ENCODE data around the gene RAB2B.
"Not testable (repeated sequence)": the region's sequence is repeated elsewhere in the genome, so short reads cannot be mapped to it uniquely, and the experiment has no call there.

RAB2B gene

GRCh38 chr14:21486640-21487087 lies 9.9 kb upstream of the RAB2B start:
- no peak for DNase-seq

GRCh38 chr14:21476523-21476924 lies 235 bp downstream of the RAB2B start:
- DNase-seq = peak; percentile 87

DNA sequence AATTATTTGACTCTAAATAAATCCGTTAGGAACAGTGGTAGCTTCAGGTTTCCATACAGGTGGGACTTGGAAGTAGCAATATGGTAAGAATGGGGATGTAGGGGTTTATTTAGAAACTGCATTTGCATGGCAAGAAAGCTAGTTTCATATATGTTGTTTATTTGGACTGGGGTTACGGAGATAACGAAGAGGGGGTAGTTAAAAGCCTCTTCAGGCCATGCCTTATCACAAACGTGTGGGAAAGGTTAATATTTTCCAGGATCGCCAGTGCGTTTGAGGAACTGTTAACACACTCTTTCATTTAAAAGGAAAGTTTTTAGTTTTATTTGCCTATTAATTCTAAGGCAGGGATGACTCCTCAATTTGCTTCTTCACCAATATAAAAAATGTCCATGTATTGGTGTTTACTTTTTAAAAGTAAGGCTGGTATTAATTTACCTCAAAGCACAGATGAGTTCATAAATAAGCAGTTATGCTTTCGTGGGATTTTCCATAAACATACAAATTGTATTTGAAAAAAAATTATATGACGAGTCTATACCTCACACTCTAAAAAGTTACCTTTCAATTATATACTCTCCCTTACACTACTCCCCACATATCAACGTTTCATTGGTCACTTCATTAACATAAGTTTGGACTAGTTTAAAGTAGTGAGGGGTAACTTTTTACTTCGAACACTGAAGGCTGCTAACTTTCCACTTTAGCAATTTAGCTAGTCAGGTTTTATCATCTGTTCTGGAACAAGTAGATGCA lies 814 bp downstream of the RAB2B start:
- no peak for DNase-seq

DNA sequence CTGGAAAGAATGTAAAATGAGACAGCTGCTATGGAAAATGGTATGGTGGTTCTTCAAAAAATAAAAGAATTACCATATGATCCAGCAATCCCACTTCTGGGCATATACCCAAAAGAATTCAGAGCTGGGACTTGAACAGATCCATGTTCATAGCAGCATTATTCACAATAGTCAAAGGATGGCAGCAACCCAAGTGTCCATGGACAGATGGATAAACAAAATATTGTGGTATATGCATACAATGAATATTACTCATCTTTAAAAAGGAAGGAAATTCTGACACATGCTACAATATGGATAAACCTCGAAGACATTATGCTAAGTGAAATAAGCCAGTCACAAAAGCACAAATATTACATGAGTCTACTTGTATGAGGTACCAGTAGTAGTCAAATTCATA lies 9.1 kb downstream of the RAB2B start:
- no peak for DNase-seq

DNA sequence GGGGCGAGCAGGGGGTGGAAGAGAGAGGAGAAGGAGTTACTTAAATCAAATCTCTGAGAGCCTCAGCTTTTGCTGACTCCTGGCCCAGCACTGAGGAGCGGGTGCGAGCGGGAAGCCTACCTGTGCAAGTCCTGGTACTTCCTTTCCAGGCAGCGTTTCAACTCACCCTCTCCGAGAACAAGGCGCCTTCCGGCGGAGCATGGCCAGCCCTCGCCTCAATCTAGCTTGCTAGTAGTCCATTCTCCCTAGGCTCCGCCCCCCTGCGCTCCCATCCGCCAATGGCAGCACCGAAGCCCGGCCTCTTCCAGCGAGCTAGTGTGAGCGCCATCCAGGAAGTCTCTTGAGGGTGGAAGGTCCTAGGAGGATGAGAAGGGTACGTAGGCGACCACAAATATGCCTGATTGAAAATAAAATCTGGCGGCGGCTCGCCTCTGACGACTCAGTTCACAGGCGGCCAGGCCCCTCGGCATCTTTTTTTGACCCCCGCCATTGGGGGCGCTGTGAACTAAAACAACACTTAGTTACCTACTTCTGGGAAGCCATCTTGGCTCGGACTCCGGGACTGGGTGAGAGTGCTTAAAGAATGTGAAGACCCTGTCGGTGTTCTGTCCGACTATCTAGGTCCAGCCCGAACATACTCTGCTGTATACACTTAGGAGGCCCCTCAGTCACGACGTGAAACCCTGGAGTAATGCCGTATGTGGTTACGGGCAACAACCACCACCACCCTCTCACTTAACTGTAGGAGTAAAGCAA lies 20.7 kb downstream of the RAB2B start, which contains the start of gene CHD8:
Gene CHD8 (minus strand): TSS at position 212 of the 756 bp plus-strand sequence. CDS start 24,480 bp downstream, outside the sequence.
- DNase-seq = peak; percentile 99

DNA sequence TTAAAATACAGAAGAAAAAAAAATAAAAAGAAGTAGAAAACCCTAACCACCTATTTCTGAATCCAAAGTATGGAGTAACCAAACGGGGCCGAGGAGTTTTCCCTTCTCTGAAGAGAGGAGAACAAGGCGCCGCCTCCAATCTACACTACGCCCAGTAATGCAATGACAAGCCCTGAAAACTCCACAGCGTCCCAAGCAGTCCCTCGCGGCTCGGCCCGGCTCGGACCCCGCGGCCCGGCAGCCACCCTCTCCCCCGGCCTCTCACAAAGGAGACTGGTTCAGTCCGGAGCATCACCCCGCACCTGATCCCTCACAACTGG lies 21.2 kb downstream of the RAB2B start:
- no peak for DNase-seq

- no peak for DNase-seq
Observed at GRCh38 chr14:21454843-21455544, 21.8 kb downstream of the RAB2B start.

DNA sequence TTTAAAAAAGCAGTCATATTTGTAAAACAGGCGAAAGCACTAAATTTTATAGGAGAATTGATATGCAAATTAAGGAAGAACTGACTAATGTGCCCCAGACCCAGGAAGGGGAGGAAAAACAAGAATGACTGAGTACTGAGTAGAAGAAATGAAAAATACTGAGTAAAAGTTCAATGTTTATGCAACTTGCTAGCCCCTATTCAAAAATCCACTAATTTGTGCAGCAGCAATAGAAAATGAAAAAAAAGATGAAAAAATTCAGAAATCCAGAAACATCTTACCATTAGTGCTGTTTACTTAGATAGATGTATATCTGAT lies 26.9 kb downstream of the RAB2B start:
- DNase-seq = no peak

GRCh38 chr14:21442657-21443056 lies 34.1 kb downstream of the RAB2B start:
- not testable (repeated sequence) for DNase-seq

- no peak for DNase-seq
Observed at GRCh38 chr14:21440859-21441258, 35.9 kb downstream of the RAB2B start.

DNA sequence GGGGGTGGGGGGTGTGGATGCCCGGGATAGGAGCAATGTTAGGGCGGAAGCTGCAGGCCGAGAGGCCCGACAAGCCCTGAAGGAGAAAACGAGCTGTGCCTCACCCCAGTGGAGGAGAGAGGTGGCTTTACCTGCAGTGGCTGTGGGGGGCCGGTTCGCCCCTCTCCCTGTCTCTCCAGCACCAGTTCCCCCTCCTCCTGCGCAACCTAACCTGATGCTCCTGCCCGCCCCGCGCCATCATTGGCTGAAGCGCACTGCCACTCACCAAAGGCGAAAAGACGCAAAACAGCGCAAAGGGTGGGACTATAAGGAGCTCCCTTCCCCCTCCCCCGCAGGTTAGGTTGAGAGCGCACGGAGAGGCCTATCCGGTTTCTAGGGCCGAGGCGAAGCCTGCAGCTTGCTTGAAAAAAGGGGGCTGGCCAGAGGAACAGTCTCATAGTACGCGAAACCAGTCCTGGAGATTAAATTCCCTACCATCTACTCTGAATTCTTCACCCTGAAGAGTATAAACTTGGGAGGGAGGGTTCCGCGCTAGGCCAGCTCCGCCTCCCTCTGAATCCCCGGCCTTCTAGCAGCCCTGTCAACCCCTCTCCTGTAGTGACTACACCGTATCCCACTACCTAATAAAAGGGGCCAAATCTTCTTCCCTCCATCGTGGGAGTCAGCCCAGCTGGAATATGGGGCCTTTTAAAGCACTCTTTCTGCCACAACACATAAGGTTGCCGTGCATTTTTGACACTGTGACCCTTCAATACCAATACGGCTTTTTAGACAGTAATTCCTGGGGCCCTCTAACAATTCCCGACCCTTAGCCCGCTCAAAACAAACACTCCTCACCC lies 39.5 kb downstream of the RAB2B start:
- peak; percentile 99 for DNase-seq

GRCh38 chr14:21436567-21437062 lies 40.1 kb downstream of the RAB2B start:
- no peak for DNase-seq

DNA sequence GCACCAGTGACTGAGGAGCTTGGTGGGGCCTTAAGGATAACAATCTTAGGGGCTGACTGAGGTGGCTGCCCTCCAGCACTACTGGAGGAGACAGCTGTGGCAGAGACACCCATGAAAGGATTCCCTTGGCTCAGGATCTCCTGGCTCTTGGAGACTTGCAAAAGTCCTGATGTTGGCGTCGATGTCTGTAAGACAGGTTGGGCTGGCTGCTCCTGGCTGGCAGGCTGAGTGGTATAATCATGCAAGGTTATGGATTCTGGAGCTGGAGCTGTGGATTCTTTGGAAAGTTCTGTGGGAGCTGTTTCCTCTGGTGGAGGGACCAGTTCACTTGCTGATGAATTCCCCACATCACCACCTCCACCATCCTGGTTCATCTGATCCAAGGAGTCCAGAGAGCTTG lies 45.6 kb downstream of the RAB2B start:
- no peak for DNase-seq

- no peak for DNase-seq
Observed at GRCh38 chr14:21428930-21429329, 47.8 kb downstream of the RAB2B start.

- no peak for DNase-seq
Observed at GRCh38 chr14:21426692-21427091, 50.1 kb downstream of the RAB2B start.

DNA sequence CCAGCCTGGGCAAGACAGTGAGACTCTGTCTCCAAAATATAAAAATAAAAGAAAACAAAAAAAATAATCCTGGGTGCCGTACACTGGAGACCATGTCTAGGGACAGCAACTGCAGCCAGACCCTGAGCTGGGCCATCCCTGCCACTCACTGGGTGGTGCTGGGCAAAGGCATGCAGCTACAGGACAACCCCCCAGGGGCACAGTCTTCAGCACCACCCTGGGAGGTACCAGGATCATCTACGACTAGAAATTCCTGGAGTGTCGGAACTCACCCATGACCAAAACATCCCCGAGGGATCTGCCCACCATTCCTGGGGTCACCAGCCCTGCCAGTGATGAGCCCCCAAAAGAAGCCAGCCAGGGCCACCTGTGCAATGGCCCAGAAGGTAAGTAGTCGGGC lies 57.2 kb downstream of the RAB2B start:
- no peak for DNase-seq

GRCh38 chr14:21415329-21415728 lies 61.4 kb downstream of the RAB2B start:
- DNase-seq = no peak

DNA sequence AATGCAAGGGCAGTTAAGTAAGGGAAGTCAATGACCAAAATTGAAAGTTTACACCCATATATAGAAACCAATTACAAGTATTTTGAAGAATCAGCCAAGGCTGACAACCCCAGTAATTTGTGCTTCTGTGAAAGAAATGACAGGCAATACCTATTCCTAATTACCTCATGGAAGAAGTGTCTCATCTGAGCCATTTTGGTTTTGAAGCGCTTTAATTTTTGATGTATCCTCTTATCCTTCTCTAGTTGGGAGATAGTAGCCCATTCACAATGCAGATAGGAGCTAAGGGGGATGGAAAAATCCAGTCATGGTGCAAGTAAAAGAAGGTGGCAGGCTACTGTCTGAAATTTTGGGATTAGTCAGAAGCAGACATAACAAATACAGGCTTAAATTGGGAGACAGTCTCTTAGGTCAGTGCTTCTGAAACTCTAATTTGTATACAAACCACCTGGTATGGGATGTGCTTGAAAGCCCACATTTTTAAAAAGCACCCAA lies 62.6 kb downstream of the RAB2B start:
- DNase-seq = no peak
